D721Med (cell line): ENCODE results near the gene MTREX.

Source experiments
- DNase-seq: peaks from one replicate; pipeline ENCODE4 v3.0.0; 2011; ENCODE audit warnings: low spot score; ENCODE audit not compliant: insufficient read length
- FAIRE-seq: peaks from 2 replicates; lab custom pipeline; 2011; peaks lifted over from hg19 to GRCh38; lab: Jason Lieb, UNC
- CTCF ChIP-seq: IDR thresholded peaks from 2 replicates; pipeline ENCODE4 v1.5.1; 2012; ENCODE audit warnings: mild to moderate bottlenecking, control low read depth; ENCODE audit not compliant: insufficient read depth; ENCODE audit errors: missing control alignments

Gene MTREX

DNA sequence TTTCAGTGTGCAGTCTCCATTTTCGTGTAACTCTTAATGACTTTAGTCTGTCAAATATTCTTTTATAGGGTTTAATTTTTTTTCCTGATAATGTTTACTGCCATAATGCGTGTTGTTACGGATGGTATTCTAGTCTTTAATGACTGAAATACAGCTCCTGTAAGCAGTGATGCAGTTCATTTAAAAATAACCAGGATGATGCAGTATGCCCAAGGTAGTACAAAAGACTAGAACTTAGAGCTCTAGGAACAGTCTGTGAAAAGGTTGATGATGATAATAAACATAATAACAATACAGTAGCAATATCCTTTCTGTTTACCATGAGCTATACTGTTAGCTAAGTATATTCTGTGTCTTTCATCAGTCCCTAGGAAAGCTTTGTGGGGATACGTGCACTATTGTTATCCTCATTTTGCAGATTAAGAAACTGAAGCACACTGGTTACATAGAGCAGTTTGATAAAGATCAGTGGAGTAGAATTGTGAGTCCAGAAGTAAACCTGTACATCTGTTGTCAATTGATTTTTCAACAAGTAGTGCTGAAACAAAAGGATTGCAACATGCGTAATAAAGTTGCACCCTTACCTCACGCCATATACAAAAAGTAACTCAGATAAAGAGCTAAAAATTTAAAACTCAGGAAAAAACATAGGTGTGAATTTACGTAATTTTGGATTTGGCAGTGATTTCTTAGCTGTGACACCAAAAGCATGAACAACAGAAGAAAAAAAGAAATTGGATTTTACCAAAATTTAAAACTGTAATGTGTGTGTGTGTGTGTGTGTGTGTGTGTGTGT, 64.5 kb downstream of the MTREX start:
- no peak for TF ChIP-seq CTCF
- DNase-seq (no peak), FAIRE-seq (peak; percentile 60)

- TF ChIP-seq CTCF: no peak
- DNase-seq (no peak), FAIRE-seq (no peak)
These were observed 70.0 kb downstream of the MTREX start for GRCh38 chr5:55377810-55378209.

- FAIRE-seq (no peak), DNase-seq (no peak)
- no peak for TF ChIP-seq CTCF
These were observed 75.5 kb downstream of the MTREX start for GRCh38 chr5:55383254-55383653.

DNA sequence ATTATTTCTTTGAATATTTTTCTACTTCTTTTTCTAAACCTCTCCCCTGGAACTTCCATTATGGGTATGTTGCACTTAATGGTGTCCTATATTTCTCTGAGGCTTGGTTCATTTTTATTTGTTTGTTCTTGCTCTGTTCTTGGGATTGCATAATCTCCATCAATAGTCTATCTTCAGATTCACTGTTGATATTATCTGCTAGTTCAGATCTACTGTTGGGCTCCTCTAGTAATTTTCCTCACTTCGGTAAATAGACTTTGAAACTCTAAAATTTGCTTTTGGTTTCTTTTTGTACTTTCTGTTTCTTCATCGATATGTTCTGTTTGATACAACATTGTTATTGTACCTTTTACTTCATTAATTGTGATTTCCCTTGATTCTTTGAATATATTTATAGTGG, 76.3 kb downstream of the MTREX start:
- TF ChIP-seq CTCF: no peak
- no peak for FAIRE-seq

GRCh38 chr5:55385227-55385626, 77.4 kb downstream of the MTREX start:
- no peak for DNase-seq
- TF ChIP-seq CTCF: no peak
- no peak for FAIRE-seq

More for the DNA sequence above, 76.3 kb downstream of the MTREX start:
- no peak for DNase-seq

DNA sequence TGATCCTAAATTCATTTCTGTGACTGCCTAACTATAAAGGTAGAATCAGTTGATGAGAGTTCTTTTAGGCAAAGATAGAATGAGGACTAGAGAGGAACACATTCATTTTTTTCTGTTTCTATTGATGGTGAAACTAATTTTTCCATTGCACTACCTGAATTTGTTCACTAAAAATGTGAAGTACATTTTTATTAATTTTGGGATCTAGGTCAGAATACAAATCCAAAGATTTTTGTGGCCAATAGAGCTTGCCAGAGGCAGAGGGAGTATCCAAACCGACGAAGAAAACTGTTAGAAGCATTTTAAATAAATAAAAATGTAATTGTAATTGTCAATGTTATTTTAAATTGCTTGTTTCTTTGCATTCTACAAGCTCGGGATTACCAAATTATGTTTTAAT, 78.1 kb downstream of the MTREX start:
- no peak for TF ChIP-seq CTCF
- FAIRE-seq (no peak), DNase-seq (no peak)

DNA sequence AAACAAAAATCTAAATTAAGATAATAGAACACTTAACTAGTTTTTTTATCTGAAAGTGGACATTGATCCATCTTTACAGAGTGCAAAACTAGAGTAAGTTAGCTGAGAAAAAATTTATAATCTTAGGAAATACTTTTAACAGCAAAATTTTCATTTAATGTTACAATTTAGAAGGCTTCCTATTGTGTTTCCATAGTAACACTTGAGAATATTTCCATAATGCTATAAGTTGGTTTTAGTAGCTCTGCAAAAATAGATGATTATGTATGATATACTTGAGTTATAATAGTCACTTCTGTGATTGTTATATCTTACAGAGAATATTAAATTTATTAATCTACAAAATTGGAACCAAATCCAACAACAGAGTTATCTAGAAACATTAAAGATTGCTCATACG, 78.6 kb downstream of the MTREX start:
- no peak for TF ChIP-seq CTCF
- no peak for DNase-seq
- no peak for FAIRE-seq
